ENCODE data around the gene SBK2. TPM values are rescaled to one million over a fixed set of nuclear protein-coding genes. Genes with fewer than 3 reads are reported as not detected.
"Not testable (repeated sequence)": the region's sequence is repeated elsewhere in the genome, so short reads cannot be mapped to it uniquely, and the experiment has no call there.

Gene SBK2
- total RNA-seq, 1 donor from 2014 or later, result 0.56 TPM

GRCh38 chr19:55500368-55500952, 36.5 kb downstream of the SBK2 start:
- TF ChIP-seq CTCF (IDR thresholded peaks at IDR 0.05; ENCODE audit: unreplicated experiment), result no peak
- Mint-ChIP-seq H3K27ac (no peak overlapping the region), H3K36me3 (no peaks in the 10 kb centered on the region), H3K27me3 (ENCODE audit: low read depth) (peaks cover 18% of the 10 kb centered on the region), H3K4me3 (no peak overlapping the region), H3K9me3 (no peaks in the 10 kb centered on the region), H3K4me1 (peaks cover 16% of the 10 kb centered on the region)
- no peak for DNase-seq (ENCODE audit: low spot score in 2 of 2, unreplicated experiment in 2 of 2)

GRCh38 chr19:55498246-55498840, 38.6 kb downstream of the SBK2 start:
- no peaks in the 10 kb centered on the region for H3K36me3 Mint-ChIP-seq
- H3K27ac Mint-ChIP-seq, result no peak overlapping the region
- H3K27me3 Mint-ChIP-seq (ENCODE audit: low read depth), result peaks cover 7% of the 10 kb centered on the region
- H3K9me3 Mint-ChIP-seq, result no peaks in the 10 kb centered on the region
- H3K4me3 Mint-ChIP-seq, result no peak overlapping the region
- no peak for DNase-seq (ENCODE audit: low spot score in 2 of 2, unreplicated experiment in 2 of 2)
- peaks cover 17% of the 10 kb centered on the region for H3K4me1 Mint-ChIP-seq
- no peak for TF ChIP-seq CTCF (IDR thresholded peaks at IDR 0.05; ENCODE audit: unreplicated experiment)

- Mint-ChIP-seq H3K4me3 (no peak overlapping the region), H3K27ac (no peak overlapping the region), H3K36me3 (no peaks in the 10 kb centered on the region), H3K9me3 (no peaks in the 10 kb centered on the region), H3K27me3 (ENCODE audit: low read depth) (peaks cover 4% of the 10 kb centered on the region), H3K4me1 (peaks cover 17% of the 10 kb centered on the region)
- TF ChIP-seq CTCF (IDR thresholded peaks at IDR 0.05; ENCODE audit: unreplicated experiment), result no peak
- DNase-seq (ENCODE audit: low spot score in 2 of 2, unreplicated experiment in 2 of 2), result no peak
Measured at GRCh38 chr19:55497763-55498162, 39.2 kb downstream of the SBK2 start.

GRCh38 chr19:55496820-55497219, 40.1 kb downstream of the SBK2 start:
- H3K27me3 Mint-ChIP-seq (ENCODE audit: low read depth); H3K9me3 Mint-ChIP-seq; H3K4me3 Mint-ChIP-seq; DNase-seq (ENCODE audit: low spot score in 2 of 2, unreplicated experiment in 2 of 2); H3K27ac Mint-ChIP-seq; H3K36me3 Mint-ChIP-seq: not testable (repeated sequence)
- H3K4me1 Mint-ChIP-seq, result peaks cover 20% of the 10 kb centered on the region

- Mint-ChIP-seq H3K4me3 (no peak overlapping the region), H3K36me3 (no peaks in the 10 kb centered on the region), H3K9me3 (no peaks in the 10 kb centered on the region), H3K4me1 (peaks cover 20% of the 10 kb centered on the region), H3K27me3 (ENCODE audit: low read depth) (no peaks in the 10 kb centered on the region), H3K27ac (no peak overlapping the region)
- TF ChIP-seq CTCF (IDR thresholded peaks at IDR 0.05; ENCODE audit: unreplicated experiment), result no peak
- DNase-seq (ENCODE audit: low spot score in 2 of 2, unreplicated experiment in 2 of 2), result no peak
Measured at GRCh38 chr19:55495646-55496349, 41.1 kb downstream of the SBK2 start.

- H3K27me3 Mint-ChIP-seq (ENCODE audit: low read depth), result no peaks in the 10 kb centered on the region
- no peak overlapping the region for H3K4me3 Mint-ChIP-seq
- H3K27ac Mint-ChIP-seq, result no peak overlapping the region
- peaks cover 20% of the 10 kb centered on the region for H3K4me1 Mint-ChIP-seq
- TF ChIP-seq CTCF (IDR thresholded peaks at IDR 0.05; ENCODE audit: unreplicated experiment), result no peak
- no peaks in the 10 kb centered on the region for H3K36me3 Mint-ChIP-seq
- H3K9me3 Mint-ChIP-seq, result no peaks in the 10 kb centered on the region
- DNase-seq (ENCODE audit: low spot score in 2 of 2, unreplicated experiment in 2 of 2), result no peak
Measured at GRCh38 chr19:55494172-55494761, 42.7 kb downstream of the SBK2 start.
